GM18508 (cell line): ENCODE results near the gene MFSD1.
A peak's percentile ranks its signal among the peaks of the same experiment; 100 is the strongest.

Experiments used
- ATAC-seq: cut with Tn5 transposase; IDR thresholded peaks from one replicate; pipeline ENCODE4 v1.9.1; 2021; ENCODE audit warnings: moderate number of reproducible peaks; ENCODE audit not compliant: insufficient read depth, unreplicated experiment

MFSD1 gene, protein sequence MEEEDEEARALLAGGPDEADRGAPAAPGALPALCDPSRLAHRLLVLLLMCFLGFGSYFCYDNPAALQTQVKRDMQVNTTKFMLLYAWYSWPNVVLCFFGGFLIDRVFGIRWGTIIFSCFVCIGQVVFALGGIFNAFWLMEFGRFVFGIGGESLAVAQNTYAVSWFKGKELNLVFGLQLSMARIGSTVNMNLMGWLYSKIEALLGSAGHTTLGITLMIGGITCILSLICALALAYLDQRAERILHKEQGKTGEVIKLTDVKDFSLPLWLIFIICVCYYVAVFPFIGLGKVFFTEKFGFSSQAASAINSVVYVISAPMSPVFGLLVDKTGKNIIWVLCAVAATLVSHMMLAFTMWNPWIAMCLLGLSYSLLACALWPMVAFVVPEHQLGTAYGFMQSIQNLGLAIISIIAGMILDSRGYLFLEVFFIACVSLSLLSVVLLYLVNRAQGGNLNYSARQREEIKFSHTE

DNA sequence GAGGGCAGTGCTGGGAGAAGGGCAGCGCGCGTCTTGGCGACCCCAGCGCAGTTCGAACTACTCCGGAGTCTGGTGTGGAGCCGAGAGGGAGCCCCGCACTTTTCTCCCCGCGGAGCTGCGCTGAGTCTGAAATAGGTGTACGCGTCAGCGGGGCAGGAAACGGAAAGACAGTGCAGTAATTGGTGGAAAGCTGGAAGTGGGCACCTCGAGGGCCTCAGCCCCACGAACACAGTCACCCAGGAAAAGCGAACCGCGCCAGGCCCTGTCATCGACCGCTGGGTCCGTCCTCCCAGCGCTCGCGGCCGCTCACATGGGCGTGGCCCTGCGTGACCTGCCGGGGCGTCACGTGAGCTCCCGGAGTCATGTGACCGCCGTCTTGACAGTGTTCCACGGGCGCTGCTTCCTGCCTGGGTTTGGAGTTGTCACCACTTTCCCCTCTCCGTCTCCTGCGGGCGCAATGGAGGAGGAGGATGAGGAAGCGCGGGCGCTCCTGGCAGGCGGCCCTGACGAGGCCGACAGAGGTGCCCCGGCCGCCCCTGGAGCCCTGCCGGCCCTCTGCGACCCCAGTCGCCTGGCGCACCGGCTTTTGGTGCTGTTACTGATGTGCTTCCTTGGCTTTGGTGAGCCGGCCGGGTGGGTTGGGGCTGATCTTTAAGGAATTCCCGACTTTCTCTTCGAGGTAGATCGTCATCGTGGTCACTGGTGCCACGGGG lies at the start of gene MFSD1:
TSS of gene MFSD1 (plus strand) at position 359 of the 713 bp plus-strand sequence. CDS start at position 458, 99 bp downstream.
- peak; percentile 90 for ATAC-seq

DNA sequence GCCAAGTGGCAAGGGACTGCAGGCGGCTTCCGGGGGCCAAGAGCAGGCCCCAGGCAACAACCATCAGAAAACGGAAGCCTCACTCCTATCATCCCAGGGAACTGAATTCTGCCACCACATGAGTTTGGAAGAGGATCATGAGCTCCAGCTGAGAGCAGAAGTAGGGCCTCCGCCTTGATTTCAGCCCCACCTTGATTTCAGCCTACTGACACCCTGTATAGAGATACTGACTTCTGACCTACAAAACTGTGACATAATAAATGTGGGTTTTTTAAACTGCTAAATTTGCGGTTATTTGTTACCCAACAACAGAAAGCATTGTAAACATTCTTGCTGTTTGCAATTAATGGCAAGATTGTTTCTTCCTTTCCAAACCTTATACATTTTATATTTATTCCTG lies 48.0 kb upstream of the MFSD1 start:
- ATAC-seq: no peak

DNA sequence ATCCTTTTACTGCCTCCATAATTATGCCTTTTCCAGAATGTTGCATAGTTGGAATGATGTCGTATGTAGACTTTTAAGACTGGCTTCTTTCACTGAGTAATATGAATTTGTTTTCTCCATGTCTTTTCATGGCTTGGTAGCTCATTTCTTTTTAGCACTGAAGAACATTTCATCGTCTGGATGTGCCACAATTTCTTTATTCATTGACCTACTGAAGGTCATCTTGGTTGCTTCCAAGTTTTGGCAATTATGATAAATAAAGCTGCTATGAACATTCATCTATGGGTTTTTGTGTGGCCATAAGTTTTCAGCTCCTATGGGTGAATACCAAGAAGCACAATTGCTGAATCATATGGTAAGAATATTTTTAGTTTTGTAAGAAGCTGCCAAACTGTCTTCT lies 46.4 kb upstream of the MFSD1 start:
- ATAC-seq: no peak

DNA sequence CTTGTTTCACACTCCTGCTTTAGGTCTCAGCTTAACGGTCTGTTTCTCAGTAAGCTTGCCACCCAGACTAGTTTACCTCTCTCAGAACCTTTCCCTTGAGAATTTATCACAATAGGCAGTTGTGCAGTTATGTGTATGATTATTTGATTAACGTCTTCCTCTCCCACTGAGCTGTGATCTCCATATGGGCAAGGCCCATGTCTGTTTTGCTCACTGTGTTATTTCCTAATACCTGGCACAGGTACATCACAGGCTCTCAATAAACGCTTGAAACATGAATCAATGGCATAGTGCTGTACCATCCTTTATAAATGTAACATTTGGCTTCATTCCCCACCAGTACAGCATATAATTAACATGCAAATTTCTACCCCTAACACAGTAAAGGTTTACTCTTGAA lies 40.5 kb upstream of the MFSD1 start:
- no peak for ATAC-seq

DNA sequence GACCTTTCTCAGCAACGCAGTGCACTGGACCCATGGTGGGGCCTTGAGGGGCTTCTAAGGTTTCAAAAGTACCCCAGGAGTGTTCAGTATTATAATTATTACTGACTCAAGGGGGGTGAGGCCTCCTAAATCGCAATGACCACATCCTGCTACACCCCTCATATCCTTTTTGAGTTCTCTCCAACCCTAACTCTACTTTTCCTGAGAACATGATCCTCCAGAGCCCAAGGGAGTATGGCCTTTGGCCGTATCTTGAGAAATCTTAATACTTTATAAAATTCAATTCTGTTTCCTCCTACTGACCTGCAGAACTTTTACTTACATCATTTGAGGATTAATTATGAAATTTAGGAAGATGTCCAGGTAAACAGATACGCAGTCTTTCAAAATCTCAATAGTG lies 39.2 kb upstream of the MFSD1 start:
- ATAC-seq: no peak

DNA sequence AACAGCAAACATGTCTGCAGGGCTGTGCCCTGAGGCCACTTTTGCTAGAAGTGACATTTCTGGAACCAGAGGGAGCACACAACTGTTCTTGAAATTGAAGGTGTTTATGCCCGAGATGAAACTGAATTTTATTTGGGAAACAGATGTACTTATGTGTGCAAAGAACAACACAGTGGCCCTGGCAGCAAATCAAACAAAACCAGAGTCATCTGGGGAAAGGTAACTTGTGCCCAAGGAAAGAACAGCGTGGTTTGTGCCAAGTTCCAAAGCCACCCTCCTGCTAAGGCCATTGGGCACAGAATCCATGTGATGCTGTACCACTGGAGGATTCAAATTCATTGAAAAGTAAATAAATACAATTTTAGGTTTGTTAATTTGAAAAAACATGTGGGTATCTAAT lies 38.4 kb upstream of the MFSD1 start:
- ATAC-seq: no peak

DNA sequence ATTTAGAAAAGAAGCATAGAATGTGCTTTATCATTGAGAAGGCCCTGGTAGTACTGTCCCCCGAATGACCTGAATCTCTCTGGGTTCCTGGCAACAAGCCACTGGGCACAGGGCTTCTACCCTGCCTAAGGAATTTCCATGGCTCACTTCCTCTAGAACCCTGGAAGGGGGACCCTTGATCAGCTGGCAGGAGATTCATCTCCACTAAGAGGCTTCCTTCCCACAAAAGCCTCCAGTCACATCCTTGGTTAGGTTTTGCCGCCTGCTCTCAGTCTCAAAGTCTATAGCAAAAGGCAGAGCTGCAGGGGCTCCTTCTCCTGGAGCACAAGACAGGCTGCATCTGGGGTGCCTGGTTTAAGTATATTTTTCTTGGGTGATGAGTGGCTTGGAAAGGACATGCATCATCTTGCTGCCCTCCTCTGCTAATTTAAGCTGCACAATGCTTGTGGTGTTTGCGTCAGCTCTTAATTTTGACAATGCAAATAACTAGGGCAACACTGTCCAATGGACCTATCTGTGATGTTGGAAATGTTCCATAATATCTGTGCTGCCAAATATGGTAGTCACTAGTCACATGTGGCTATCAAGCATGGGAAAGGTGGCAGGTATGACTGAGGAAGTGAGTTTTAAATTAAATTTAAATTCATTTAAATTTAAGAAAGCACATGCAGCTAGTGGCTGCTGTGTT lies 36.2 kb upstream of the MFSD1 start:
- ATAC-seq: no peak

DNA sequence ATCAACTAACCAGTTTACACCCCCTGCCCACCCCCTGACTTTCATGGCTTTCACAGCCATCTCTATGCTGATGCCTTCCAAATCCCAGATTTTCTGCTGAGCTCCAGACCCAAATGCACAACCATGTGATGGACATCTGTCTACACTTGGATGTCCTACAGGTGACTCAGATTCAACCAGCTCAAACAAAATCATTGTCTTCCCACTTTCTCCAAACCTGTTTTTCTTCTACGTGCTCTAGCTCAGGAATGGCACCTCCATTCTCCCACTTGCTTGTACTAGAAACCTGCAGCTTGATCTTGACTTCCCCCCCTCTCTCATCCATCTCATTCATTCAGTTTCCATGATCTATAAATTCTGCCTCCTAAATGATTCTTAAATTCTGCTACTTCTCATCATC lies 35.5 kb upstream of the MFSD1 start:
- ATAC-seq: no peak

DNA sequence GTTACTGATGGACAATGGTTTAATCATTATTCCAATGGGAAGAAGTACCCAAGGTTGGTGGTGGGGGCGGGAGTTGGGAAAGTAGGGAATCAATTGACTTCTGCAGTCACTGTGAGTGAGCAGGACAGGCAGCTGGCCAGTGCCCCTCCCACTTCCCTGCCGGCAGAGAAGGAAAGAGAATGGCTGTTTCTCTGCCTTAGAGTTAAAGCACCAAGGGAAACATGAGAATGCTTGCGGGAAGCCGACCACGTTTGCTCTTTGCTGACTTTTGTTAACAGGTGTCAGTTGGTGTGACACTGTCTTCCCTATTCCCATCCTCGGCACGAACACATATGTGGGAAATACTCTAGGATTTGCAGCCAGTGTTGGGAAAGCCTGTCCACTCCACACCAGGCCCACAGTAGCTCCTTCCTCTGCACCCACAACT lies 33.5 kb upstream of the MFSD1 start:
- no peak for ATAC-seq

DNA sequence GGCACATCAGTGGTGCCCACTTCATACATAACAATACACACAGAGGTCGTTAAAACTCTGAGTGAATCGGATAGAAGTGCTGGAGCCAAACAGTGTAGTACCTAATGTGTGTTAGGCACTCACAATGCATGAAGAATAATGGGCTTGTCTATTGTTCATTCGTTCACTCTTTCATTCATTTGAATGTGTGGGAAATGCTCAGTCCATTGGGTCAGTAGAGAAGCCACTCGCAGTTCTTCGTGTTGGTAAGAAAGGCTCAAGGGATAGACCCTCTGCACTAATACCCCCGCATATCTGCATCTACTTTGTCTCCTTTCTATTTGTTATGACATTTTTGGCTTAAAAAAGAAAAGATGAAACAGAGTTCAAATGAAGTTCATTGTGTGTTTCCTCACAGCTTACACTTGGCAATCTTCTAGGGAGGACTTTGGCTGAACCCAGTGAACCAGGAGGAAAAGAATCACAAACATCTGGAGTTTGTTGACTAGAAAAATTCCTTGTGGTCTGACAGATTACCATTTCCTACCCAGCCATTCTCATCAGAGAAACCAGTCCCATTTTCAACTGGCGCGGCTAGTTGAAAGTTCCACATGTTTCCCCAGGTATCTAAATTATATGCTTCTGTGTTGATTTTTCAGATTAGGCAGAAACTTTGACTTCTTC lies 32.8 kb upstream of the MFSD1 start:
- ATAC-seq: no peak

DNA sequence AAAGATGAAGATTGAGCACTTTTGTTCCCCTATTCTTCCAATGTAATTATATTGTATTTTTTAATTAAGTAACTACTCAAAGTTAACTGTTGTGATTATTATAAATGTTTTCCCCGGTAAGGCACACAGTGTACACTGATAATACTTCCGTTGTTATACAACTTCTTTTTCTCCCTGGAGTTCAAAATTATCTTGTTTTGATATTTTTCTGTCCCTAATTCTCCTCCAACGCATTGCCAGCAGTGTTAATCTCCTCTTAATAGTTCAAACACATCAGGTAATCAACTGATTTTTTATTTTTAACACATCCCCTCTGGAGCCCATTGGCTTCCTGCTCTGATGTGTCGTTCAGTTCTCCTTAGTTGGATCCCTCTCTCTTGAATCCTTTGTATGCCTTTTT lies 32.3 kb upstream of the MFSD1 start:
- ATAC-seq: no peak

DNA sequence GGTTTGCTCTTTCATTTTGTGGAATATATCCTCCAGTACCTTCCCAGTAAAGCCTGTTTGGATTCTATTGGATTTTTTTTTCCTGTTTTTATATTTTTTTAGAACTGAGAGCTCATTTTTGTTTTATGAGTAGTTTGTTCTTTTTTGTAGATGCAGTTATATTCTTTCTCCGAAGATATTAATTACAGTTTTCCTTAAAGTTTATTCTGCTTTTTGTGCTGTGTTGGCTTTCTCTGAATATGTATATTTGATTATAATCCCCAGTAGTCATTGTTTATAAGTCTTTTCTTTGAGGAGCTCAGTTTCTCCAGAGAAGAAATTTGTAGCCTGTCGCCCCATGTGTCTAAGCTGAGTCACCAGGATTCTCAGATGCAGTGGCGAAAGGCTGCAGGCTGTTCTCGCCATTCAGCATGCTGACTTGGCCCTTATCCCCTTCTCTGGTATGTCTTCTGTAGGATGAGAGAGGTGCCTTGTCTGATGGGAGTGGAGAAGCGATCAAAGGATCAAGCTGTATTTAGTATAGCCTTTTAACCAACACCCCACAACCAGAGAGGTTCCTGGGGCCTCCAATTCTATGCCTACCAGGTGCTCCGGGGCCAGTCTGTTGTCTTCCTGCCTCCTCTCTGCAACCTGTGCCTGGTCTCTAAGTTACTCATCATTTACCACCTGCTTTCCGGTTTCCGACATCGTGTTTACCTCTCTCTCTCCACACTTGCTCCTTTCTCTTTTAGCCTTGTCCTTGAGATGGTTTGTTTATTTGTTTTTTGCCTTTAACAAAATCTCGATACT lies 31.7 kb upstream of the MFSD1 start:
- ATAC-seq: no peak

DNA sequence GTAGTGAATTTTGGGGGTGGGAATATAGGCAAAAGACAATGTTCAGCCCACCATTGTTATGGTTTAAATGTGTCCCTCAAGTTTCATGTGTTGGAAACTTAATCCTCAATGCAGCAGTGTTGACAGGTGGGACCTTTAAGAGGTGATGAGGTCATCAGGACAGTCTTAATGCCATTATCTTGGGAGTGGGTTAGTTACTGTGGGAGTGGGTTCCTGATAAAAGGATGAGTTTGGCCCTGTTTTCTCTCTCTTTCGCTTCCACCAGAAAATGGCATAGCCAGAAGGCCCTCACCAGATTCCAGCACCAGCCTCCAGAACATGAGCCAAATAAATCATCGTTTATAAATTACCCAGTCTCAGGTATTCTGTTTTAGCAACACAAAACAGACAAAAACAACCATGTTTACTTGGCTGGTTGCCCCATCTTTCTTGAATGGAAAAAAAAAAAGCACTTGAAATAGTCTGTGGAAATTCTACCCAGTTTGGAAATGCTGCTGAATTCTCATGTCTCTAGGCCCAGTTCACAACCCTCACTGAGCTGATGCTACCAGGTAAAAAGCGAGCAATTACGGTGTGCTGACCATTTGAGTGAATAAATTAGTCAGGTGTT lies 31.0 kb upstream of the MFSD1 start:
- no peak for ATAC-seq

DNA sequence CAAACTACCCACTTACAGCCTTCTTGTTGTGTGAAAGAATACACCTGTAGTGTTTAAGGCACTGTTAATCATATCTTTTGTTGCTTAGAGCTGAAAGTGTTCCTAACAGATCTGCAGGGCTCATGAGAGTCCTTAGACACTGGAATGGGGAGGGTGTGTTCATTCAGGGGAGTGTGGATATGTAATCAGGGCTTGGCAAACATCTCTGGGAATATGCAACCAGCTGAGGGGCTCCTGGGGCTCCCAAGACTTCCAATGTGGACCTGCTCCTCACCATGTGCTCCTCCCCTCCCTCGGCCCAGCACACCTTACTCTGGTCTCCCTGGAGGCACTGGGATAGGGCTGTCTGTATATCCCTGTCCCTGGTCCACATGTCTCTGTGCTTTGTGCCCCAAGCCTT lies 30.3 kb upstream of the MFSD1 start:
- no peak for ATAC-seq

DNA sequence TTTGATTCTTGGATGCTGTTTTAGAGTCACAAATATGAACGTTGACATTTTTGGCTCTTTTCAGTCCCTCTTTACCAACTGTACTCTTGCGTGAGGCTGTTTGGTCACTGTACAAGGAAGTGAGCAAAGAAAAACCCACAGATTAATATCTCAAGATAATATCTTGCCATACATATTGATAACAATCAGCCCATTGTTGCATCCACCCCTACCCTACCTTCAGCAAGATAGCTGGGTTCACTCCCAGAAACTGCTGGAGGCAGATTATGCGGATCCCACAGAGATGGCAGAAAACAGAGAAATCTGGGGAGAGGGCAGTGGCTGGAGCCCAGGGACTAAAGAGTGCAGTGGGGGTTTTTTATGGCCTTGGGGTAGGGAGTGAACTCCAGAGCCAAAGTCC lies 29.9 kb upstream of the MFSD1 start:
- no peak for ATAC-seq

DNA sequence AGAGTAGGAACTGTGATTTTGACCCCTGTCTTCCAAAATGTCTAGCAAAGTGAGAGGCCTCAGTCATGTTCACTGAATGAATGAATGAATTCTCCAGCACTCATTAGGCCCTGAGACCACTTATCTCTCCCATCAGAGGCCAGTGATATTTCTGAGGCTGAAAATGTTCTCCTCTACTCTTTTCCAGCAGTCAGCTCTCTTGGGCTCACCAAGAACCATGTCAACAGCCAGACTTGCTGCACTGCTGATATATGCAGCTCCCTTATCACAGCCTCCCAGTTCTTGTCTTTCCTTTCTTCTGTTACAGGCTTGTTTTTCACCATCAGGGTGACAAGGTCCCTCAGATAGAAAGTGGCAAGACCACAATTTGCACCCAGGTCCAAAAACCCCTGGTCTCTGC lies 28.7 kb upstream of the MFSD1 start:
- ATAC-seq: no peak

DNA sequence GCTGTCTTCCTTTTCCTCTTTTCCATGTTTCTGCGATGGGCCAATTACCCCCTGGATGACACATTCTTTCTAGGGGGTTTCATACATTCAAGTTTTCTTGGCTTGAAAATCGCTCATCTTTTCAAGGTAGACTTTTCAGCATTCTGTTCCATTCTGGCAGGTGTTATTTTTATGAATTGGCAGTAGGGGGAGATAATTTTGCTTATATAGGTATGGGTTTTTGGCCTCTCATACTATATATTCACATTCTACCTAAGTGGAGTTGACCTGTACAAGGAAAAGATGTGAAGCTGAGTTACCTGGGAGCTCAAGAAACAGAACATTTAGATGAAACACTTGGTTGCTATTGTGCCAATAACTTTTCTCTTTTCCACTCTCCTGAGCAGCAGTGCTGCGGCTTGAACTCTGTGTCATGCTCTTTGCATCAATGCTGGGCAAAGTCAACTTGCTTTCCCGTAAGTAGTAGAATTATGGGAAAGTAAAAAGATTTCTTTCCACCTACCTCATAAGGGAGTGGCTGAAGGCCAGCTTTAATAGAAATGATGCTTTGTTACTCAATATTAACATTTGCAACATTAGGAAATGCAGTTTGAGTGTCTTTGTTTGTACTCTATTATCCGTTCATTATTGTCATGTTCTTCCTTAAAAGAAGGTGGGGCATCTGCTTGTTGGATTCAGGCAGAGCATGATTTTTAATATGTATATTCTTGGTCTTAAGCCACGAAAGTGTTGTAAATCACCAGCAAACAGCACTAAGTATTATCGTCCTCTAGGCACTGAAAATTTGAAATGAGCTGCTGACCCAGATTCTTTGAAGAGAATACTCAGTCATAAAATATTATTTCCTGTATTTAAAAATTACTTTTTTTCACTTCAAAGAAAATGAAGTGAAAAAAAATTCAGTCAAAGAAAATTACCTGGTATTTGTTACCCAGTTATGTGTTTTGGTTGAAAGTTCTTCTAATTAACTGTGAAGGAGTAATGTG lies 27.7 kb upstream of the MFSD1 start:
- no peak for ATAC-seq

DNA sequence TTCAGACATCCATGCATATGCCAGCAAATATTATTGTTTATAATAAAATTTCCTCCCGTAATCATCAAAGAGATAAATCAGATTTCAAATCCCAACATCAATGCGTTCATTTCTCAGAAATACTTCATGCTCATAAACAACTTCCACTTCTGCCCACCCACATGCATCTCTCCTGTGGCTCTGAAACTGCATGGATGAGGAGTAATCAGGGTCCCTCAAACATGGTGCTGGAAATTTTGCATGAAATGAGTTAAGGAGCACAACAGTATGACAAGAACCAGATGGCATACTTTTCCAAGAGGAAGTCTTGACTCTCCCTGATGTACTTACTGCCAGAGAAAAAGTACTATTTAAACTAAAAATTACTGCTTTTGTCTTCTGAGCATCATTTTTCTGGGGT lies 26.9 kb upstream of the MFSD1 start:
- no peak for ATAC-seq
